ENCODE measurements around the gene AK1.

The AK1 gene

GRCh38 chr9:127869310-127870152, 7.9 kb downstream of the AK1 start:
- DNase-seq (ENCODE audit: low spot score) = peak; percentile 96
- in situ Hi-C loops (cut with MboI; ENCODE audit: low pct_unique_long_range_greater_than_20kb, low sequenced_read_pairs, unreplicated experiment) = no loop called here
- peak; percentile 95 for TF ChIP-seq CTCF (IDR thresholded peaks at IDR 0.05; ENCODE audit: extremely low read depth, insufficient read depth, missing control alignments)

- no peak for DNase-seq (ENCODE audit: low spot score)
- in situ Hi-C loops (cut with MboI; ENCODE audit: low pct_unique_long_range_greater_than_20kb, low sequenced_read_pairs, unreplicated experiment) = no loop called here
- no peak for TF ChIP-seq CTCF (IDR thresholded peaks at IDR 0.05; ENCODE audit: extremely low read depth, insufficient read depth, missing control alignments)
Observed at GRCh38 chr9:127868278-127868902, 9.1 kb downstream of the AK1 start.

GRCh38 chr9:127867356-127868277, 9.9 kb downstream of the AK1 start:
- in situ Hi-C loops (cut with MboI; ENCODE audit: low pct_unique_long_range_greater_than_20kb, low sequenced_read_pairs, unreplicated experiment) = no loop called here
- DNase-seq (ENCODE audit: low spot score) = no peak
- no peak for TF ChIP-seq CTCF (IDR thresholded peaks at IDR 0.05; ENCODE audit: extremely low read depth, insufficient read depth, missing control alignments)

GRCh38 chr9:127866535-127866934, 10.9 kb downstream of the AK1 start:
- in situ Hi-C loops (cut with MboI; ENCODE audit: low pct_unique_long_range_greater_than_20kb, low sequenced_read_pairs, unreplicated experiment) = no loop called here
- TF ChIP-seq CTCF (IDR thresholded peaks at IDR 0.05; ENCODE audit: extremely low read depth, insufficient read depth, missing control alignments) = no peak
- no peak for DNase-seq (ENCODE audit: low spot score)

GRCh38 chr9:127865645-127866464, 11.6 kb downstream of the AK1 start:
- no peak for DNase-seq (ENCODE audit: low spot score)
- in situ Hi-C loops (cut with MboI; ENCODE audit: low pct_unique_long_range_greater_than_20kb, low sequenced_read_pairs, unreplicated experiment) = no loop called here
- TF ChIP-seq CTCF (IDR thresholded peaks at IDR 0.05; ENCODE audit: extremely low read depth, insufficient read depth, missing control alignments) = no peak
